ENCODE measurements around the gene PTRH1. TPM values are rescaled to one million over a fixed set of nuclear protein-coding genes. Genes with fewer than 3 reads are reported as not detected.

The PTRH1 gene
- total RNA-seq, 4 donors from 2014 or later: 16.9 to 38.6 (median 26.3) TPM

DNA sequence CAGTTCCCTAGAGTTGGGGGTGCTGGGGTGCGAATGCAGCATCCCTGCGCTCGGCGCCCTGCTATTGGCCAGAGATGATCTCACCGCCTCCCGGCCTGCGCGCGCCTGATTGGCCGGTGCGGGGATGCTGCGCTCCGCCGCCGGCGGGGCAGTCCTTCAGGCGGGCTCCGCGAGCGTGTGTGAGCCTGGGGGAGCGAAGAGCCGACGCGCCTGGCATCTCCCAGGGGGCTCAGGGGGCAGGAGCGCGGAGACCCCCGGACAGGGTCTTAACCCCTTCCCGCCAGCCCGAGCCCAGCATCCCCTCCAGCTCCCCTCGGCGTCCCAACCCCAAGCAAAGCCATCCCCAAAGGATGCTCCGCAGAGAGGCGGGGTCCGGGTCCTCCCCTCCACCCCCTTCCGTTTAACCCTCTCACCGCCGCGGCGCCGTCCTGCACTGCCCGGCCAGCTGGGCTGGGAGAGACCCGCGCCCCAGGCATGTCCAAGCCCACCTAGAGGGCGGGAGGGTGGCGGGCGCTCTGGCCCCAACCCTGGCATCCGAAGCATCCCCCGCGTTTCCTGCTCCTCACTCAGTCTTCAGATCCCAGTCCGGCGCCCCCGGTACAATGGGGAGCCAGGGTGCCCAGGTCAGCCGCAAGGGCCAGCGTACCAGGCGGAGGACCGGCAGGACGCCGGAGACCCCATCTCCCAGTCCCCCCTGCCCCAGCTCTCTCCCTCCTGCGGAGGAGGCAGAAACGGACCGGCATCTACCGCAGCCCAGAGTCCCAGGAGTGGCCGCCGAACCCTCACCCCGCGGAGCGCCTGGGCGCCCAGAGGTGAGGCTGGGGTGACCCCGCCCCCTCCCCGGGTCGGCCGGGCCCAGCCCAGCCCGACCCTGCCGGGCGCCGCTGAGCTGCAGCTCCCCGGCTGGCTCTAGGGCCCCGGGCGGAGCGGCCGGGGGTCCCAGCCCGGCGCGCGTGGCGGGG is 38.9 kb upstream of the PTRH1 start:
- ATAC-seq (no peak), DNase-seq (no peak)
- Histone ChIP-seq H3K27me3 (peaks cover 11 to 33% (median 32%) of the 10 kb centered on the region in 3 donors), H3K9me3 (no peaks in the 10 kb centered on the region), H3K4me1 (peaks cover 0 to 10% of the 10 kb centered on the region in 2 donors), H3K36me3 (no peaks in the 10 kb centered on the region), H3K4me3 (peak overlapping the region in 1 of 4 donors; percentile 23), H3K27ac (peak overlapping the region in 2 of 4 donors; percentile 38 to 45)
- TF ChIP-seq POLR2A (IDR thresholded peaks at IDR 0.05) (no peak), CTCF (IDR thresholded peaks at IDR 0.05 in 4 of 5, conservative IDR thresholded peaks at IDR 0.05 in 1 of 5) (no peak)
- intact Hi-C loops (cut with DNase I; ENCODE audit: low total_unique reads) (no loop called here), in situ Hi-C loops (cut with MboI; ENCODE audit: low sequenced_read_pairs in 4 of 4) (no loop called here)

- no peak overlapping the region for H3K27ac ChIP-seq
- H3K27me3 ChIP-seq: peaks cover 11 to 33% (median 32%) of the 10 kb centered on the region in 3 donors
- no peak for ATAC-seq
- DNase-seq: no peak
- H3K4me3 ChIP-seq: no peak overlapping the region
- TF ChIP-seq CTCF (IDR thresholded peaks at IDR 0.05 in 4 of 5, conservative IDR thresholded peaks at IDR 0.05 in 1 of 5) (no peak), POLR2A (IDR thresholded peaks at IDR 0.05) (no peak)
- peaks cover 0 to 7% of the 10 kb centered on the region in 2 donors for H3K4me1 ChIP-seq
- no peaks in the 10 kb centered on the region for H3K36me3 ChIP-seq
- in situ Hi-C loops (cut with MboI; ENCODE audit: low sequenced_read_pairs in 4 of 4): no loop called here
- intact Hi-C loops (cut with DNase I; ENCODE audit: low total_unique reads): no loop called here
- no peaks in the 10 kb centered on the region for H3K9me3 ChIP-seq
Observed at GRCh38 chr9:127753622-127754021, 38.2 kb upstream of the PTRH1 start.

DNA sequence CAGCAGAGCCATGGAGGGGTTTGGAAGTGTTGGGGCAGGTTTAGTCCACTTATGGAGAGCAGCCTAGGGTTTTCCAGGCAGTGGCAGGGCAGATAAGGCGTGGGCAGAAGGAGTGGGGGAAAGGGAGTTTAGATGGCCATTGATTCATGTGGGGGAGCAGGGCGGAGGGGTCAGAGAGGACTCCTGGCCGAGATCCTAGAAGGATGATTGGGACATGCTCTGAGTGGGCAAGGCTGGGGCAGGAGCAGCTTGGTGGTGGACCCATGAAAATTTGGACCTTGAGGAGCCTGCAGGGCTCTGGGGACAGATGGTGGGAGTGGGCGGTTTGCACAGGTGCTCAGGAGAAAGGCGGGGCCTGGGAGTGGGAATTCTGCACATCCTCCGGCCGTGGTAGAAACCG is 37.7 kb upstream of the PTRH1 start:
- no peaks in the 10 kb centered on the region for H3K36me3 ChIP-seq
- intact Hi-C loops (cut with DNase I; ENCODE audit: low total_unique reads): no loop called here
- in situ Hi-C loops (cut with MboI; ENCODE audit: low sequenced_read_pairs in 4 of 4): no loop called here

GRCh38 chr9:127751269-127752054 is 36.0 kb upstream of the PTRH1 start:
- intact Hi-C loops (cut with DNase I; ENCODE audit: low total_unique reads): no loop called here
- ATAC-seq: no peak
- H3K27me3 ChIP-seq: peaks cover 11 to 32% (median 27%) of the 10 kb centered on the region in 3 donors
- in situ Hi-C loops (cut with MboI; ENCODE audit: low sequenced_read_pairs in 4 of 4): no loop called here
- peaks cover 0 to 7% of the 10 kb centered on the region in 2 donors for H3K4me1 ChIP-seq
- no peaks in the 10 kb centered on the region for H3K36me3 ChIP-seq
- H3K27ac ChIP-seq: no peak overlapping the region
- no peak overlapping the region for H3K4me3 ChIP-seq
- DNase-seq: no peak
- TF ChIP-seq POLR2A (IDR thresholded peaks at IDR 0.05): no peak
- no peak for TF ChIP-seq CTCF (IDR thresholded peaks at IDR 0.05 in 4 of 5, conservative IDR thresholded peaks at IDR 0.05 in 1 of 5)
- no peaks in the 10 kb centered on the region for H3K9me3 ChIP-seq

More for the DNA sequence above, 37.7 kb upstream of the PTRH1 start:
- DNase-seq (no peak), ATAC-seq (no peak)
- TF ChIP-seq CTCF (IDR thresholded peaks at IDR 0.05 in 4 of 5, conservative IDR thresholded peaks at IDR 0.05 in 1 of 5) (no peak), POLR2A (IDR thresholded peaks at IDR 0.05) (no peak)
- no peak overlapping the region for H3K27ac ChIP-seq
- peaks cover 11 to 33% (median 32%) of the 10 kb centered on the region in 3 donors for H3K27me3 ChIP-seq
- no peaks in the 10 kb centered on the region for H3K9me3 ChIP-seq
- peaks cover 0 to 7% of the 10 kb centered on the region in 2 donors for H3K4me1 ChIP-seq
- H3K4me3 ChIP-seq: no peak overlapping the region
